Epidermal melanocyte (primary cell): ENCODE data around the gene ANO2.

ENCODE experiments used
- DNase-seq: peaks from one replicate; pipeline ENCODE4 v3.0.0; 2011; ENCODE audit warnings: low spot score; ENCODE audit not compliant: insufficient read length

The ANO2 gene

GRCh38 chr12:5783289-5783920 is 161.7 kb downstream of the ANO2 start:
- DNase-seq: no peak

DNA sequence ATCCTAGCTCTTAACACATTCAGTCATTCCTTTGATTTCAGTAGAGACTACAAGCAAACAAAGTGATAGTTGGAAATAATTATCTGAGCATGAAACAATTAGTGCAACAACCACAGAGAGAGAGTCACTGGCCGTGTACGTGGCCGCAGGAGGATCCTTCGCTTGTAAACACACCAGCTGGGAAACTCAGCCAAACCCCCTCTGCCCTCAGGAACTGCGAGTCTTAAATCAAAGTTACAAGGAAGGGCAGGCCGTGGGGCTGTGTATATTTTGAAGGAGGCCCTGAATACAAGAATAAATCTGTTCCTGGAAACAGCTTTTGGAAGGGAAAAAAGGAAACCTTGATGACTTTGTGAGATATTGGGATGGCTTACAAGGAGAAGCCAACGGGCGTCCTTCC is 164.5 kb downstream of the ANO2 start:
- no peak for DNase-seq

- DNase-seq: no peak
These were observed 165.7 kb downstream of the ANO2 start for GRCh38 chr12:5779401-5779800.

GRCh38 chr12:5778821-5779220 is 166.2 kb downstream of the ANO2 start:
- DNase-seq: no peak

GRCh38 chr12:5777451-5777850 is 167.6 kb downstream of the ANO2 start:
- DNase-seq: no peak

DNA sequence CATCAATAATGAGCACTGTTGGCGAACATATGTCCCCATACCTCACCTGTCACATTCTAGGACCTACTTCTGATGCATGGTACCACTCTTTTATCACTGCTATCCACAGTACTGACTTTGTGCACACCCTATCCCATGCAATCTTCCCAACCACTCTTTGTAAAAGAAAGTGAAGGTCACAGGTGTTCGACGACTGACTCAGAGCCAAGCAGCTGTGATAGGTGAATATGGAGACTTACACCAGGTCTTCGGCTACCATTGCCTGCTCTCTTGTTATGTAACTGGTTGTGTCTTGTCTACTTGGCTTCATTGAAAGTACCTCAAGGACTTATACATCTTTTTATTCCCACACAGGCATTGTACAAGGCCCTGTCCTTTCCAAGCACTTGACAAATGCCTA is 169.0 kb downstream of the ANO2 start:
- no peak for DNase-seq

DNA sequence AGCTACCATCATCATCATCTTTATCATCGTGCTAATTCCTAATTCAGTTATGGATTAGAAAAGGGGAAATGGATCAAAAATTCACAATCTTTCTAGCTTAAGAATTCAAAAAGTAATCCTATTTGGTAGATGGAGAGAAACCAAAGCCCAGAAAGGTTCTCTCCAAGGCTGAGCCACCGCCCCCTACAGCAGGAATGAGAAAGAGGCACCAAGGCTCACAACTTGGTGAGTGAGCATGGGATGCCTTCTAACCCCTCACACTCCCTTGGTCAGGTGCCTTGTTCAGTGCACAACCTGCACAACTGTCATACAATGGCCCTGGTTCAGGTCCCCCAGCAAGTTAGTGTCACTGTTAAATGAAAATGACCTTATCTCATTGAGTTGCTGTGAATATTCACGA is 171.5 kb downstream of the ANO2 start:
- no peak for DNase-seq

DNA sequence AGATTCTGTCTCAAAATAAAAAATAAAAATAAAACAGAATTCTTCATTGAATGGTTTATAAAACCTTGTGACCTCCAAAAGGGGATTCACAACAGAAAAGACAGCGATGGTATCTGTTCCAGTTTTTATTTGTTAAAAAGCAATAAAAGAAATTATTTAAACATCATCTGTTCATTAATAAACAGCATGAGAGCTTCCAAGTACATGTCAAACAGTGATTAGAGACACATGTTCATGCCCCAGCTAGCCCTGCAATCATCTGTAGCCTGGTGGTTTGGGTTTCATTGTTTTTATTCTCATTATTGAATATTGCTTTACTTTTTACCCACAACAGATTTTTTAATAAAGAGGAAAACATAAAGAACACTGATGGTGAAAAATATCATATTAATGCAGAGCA is 173.3 kb downstream of the ANO2 start:
- DNase-seq: no peak

GRCh38 chr12:5770727-5771126 is 174.3 kb downstream of the ANO2 start:
- no peak for DNase-seq

DNA sequence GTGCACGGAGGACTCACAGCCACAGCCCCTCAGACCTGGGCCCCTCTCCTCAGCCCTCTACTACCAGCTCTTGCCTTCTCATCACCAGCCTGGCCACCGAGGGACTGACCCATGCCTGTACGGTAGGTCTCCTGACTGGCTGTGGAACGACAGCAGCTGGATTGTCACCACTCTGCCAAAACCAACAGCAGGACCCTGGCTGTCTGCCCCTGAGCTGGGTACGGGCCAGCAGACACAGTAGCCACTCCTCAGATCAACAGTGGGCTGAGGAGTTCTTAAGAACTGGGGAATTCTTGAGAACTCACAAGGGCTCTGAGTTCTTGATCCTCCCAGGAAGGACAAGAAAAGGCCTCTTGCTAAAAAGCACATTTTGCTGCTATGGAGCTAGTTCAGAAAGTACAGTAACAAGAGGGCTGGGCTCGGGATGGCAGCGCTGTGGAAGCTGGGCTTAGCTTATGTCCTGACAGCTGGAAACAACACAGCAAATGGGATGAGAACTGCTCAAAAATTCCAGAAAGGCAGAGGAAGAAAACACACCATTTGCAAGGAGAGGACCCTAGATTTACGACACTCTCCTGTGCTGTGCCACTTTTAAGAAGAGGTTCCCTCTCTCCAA is 176.4 kb downstream of the ANO2 start:
- DNase-seq: no peak

- no peak for DNase-seq
These were observed 176.9 kb downstream of the ANO2 start for GRCh38 chr12:5768171-5768570.

DNA sequence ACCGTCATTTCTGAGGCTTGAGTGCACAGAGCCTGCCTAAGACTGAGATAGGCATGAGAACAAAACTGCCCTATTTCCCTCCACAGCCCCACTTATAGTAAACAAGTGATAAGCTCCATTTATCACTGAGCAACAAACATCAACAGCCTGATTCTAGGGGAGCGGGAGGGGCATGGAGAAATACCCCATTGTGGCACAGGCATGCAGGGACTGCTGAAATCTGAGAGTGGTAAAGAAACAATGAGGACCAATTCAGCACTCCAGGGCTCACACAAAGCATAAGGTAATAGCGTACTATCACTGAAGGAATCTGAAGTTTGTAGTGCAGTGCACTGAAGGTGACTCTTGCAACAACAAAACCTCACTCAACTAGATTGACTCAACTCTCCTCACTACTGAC is 186.7 kb downstream of the ANO2 start:
- no peak for DNase-seq

DNA sequence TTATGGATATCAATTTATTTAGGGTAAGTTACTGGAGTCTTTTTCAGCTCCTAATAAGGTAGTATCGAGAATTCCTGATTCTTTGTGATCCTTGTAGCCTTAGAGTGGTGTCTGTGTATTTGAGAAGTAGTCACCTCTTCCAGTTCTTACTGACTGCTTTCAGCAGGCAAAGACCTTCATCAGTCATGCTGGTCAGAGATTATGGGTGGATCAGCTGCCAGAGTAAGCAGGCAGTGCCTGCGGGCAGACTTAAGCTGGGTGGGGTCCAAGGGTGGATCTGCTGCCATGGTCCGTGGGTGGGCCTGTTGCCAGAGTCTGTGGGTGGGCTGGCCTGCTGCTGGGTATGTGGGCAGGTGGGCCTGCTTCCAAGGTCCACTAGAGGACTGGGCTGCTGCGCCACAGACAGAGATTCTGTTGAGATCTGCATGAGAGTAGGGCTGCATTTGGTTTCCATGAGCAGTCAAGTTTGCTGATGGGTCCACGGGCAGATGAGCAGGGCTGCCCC is 188.7 kb downstream of the ANO2 start:
- DNase-seq: no peak

DNA sequence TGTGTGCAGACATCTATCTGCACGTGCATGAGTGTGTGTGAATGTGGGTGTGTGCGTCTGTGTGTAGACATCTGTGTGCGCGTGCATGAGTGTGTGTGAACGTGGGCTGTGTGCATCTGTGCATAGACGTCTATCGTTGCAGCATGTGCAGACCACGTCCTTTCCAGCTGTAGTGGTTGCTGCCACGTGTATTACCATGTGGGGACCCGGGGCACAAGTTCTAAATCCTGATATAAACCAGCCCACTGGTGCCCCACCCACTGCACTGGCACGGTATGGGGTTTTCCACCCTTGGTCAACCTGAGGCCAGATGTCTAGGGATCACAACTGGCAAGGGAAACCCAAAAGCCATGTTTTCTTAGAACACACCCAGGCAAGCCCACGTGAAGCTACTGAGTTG is 197.0 kb downstream of the ANO2 start:
- no peak for DNase-seq

- no peak for DNase-seq
These were observed 198.1 kb downstream of the ANO2 start for GRCh38 chr12:5746917-5747316.

GRCh38 chr12:5746036-5746908 is 198.8 kb downstream of the ANO2 start:
- no peak for DNase-seq

DNA sequence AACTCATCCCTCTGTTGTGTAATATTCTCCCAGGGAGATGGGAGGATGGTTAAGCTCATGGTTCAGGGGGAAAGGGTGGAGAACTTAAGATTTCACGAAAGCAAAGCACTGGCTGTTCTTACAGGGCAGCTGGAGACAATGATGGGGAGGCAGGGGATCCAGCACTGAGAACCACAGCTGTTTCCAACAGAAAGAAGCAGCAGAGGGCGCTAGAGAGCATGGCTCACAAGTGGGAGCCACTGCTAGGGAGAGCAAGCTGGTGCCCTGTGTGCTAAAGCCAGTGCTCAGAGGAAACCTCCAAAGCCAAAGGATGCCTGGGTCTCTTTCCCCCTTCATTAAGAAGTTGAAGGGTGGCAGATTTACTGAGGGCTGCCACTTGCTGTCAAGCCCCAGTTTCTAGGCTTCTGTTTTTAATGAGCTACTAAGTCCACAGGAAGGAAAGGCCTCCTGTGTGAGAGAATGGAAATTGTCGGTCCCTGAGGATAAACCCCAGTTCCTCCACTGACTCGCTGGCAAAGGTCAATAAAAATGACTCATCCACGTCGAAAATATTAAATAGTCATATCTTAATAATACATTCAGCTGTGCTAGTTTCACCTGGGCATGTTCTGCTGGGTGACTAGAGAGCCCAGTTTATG is 199.7 kb downstream of the ANO2 start:
- peak; percentile 38 for DNase-seq

DNA sequence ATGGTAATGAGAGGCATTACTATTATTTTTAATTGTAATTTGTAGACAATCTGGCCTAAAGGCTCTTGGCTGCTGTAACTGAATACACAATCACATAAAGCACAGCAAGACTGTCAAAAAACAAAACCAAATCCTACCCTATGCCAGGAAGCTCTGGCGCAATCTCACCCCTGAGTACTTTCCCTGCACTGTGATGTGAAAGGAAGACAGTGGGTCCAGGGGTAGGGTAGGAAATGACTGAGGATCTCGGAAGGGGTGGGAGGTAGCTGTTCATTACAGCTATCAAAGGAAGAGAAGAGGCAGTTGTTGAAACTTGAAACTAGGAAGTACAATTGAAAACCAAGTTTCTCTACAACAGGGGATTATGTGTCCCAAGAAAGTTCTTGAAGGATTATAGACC is 202.8 kb downstream of the ANO2 start:
- DNase-seq: no peak

- no peak for DNase-seq
These were observed 205.1 kb downstream of the ANO2 start for GRCh38 chr12:5739917-5740316.

- DNase-seq: no peak
These were observed 207.3 kb downstream of the ANO2 start for GRCh38 chr12:5737778-5738177.

DNA sequence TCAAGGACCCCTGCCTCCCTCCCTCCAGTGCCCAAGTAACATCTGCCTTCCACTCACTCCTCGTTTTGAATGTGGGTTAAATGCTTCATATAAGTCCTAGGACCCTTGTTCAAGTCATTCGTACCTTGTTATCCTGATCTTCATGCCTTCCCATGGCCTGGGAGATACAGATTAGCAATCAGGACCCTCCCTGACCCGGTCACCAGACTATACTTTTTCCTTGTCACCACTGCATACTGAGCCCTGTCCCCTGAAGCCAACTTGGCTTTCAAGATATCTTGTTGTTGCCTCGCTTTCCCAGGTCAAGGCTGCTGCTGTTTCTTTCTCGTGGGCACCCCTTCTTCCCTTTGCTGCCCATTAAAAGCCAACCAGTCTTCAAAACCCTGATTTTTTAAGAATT is 208.5 kb downstream of the ANO2 start:
- no peak for DNase-seq

DNA sequence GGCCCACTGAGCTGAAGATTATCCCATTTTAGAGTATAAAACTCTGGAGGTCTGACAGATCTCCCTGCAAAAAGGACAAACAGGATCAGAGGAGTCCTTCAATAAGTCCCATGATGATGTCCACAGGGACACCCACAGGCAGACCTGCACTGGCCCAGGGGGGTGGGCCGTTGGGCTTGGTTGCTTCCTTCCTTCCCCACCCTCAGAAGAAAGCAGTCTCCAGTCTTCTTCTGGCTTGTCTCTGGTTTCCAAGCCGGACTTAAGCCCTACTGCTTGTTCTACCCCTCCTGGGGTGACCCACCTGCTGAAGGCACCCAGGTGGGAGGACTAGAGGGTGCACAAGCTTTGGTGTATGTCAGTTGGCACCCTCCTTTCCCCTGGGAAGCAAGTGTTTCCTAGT is 209.0 kb downstream of the ANO2 start:
- DNase-seq: no peak
